Gastrocnemius medialis (tissue), 4 donors: ENCODE measurements around the gene FAM236C.
"Not testable (repeated sequence)": the region's sequence is repeated elsewhere in the genome, so short reads cannot be mapped to it uniquely, and the experiment has no call there.

ENCODE experiments used
- POLR2A ChIP-seq, 2 donors: fragments of 450-650 bp; IDR thresholded peaks; one replicate each; pipeline ENCODE4 v1.6.1; 2017; ENCODE audit warnings: antibody characterized with exemption in 2 of 2, mild to moderate bottlenecking in 2 of 2, moderate library complexity in 2 of 2
- TF ChIP-seq, protein P1 (sequence below), 5 experiments: fragments of 450-650 bp in 3 of 5; fragments of 200-600 bp in 2 of 5; sonication (generic) in 2 of 5; IDR thresholded peaks in 4 of 5; conservative IDR thresholded peaks in 1 of 5; 1 replicate in 4 of 5; 2 replicates in 1 of 5; pipeline ENCODE4 v1.5.1; 2016 to 2019; ENCODE audit warnings: antibody characterized with exemption in 5 of 5, mild to moderate bottlenecking in 3 of 5, moderate library complexity in 3 of 5

DNA sequence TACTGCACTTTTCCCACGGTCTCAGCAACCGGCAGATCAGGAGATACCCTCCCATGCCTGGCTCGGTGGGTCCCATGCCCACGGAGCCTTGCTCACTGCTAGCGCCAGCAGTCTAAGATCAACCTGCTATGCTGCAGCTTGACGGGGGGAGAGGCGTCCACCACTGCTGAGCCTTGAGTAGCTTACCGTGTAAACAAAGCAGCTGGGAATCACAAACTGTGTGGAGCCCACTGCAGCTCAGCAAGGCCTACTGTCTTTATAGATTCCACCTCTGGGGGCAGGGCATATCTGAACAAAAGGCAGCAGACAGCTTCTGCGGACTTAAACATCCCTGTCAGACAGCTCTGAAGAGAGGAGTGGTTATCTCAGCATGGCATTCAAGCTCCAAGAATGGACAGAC is 47.6 kb downstream of the FAM236C start:
- TF ChIP-seq, protein P1, sequence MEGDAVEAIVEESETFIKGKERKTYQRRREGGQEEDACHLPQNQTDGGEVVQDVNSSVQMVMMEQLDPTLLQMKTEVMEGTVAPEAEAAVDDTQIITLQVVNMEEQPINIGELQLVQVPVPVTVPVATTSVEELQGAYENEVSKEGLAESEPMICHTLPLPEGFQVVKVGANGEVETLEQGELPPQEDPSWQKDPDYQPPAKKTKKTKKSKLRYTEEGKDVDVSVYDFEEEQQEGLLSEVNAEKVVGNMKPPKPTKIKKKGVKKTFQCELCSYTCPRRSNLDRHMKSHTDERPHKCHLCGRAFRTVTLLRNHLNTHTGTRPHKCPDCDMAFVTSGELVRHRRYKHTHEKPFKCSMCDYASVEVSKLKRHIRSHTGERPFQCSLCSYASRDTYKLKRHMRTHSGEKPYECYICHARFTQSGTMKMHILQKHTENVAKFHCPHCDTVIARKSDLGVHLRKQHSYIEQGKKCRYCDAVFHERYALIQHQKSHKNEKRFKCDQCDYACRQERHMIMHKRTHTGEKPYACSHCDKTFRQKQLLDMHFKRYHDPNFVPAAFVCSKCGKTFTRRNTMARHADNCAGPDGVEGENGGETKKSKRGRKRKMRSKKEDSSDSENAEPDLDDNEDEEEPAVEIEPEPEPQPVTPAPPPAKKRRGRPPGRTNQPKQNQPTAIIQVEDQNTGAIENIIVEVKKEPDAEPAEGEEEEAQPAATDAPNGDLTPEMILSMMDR (IDR thresholded peaks at IDR 0.05 in 4 of 5, conservative IDR thresholded peaks at IDR 0.05 in 1 of 5) = not testable (repeated sequence)
- not testable (repeated sequence) for TF ChIP-seq POLR2A (IDR thresholded peaks at IDR 0.05)
